HUES64 (cell line): ENCODE results near the gene ETV6.
A peak's percentile ranks its signal among the peaks of the same experiment; 100 is the strongest.

Source experiments
- H3K27ac ChIP-seq: 2 replicates; pipeline ENCODE4 v1.7.0; 2013; ENCODE audit warnings: low read depth, low read length, inconsistent platforms
- H3K27me3 ChIP-seq: 2 replicates; pipeline ENCODE4 v1.6.1; 2013; ENCODE audit warnings: mild to moderate bottlenecking, low read length; ENCODE audit not compliant: insufficient read depth
- H3K36me3 ChIP-seq: 2 replicates; pipeline ENCODE4 v1.6.1; 2013; ENCODE audit warnings: mild to moderate bottlenecking, low read length; ENCODE audit not compliant: insufficient read depth
- H3K4me1 ChIP-seq: 2 replicates; pipeline ENCODE4 v1.6.1; 2013; ENCODE audit warnings: mild to moderate bottlenecking, low read length, moderate library complexity; ENCODE audit not compliant: insufficient read depth
- H3K4me3 ChIP-seq: 2 replicates; pipeline ENCODE4 v1.5.1; 2013; ENCODE audit warnings: mild to moderate bottlenecking, low read length, moderate library complexity
- H3K9ac ChIP-seq: 2 replicates; pipeline ENCODE4 v1.6.1; 2013; ENCODE audit warnings: mild to moderate bottlenecking, low read depth, low read length
- H3K9me3 ChIP-seq: 2 replicates; pipeline ENCODE4 v1.6.1; 2013; ENCODE audit warnings: low read depth, low read length; ENCODE audit not compliant: insufficient read depth
- WGBS: fragments of 150-250, 120-280 bp; methylation state at CpG from one replicate; pipeline ENCODE4 v1.1.7; 2013; ENCODE audit warnings: missing lambda C conversion rate; 5-methylcytosine and 5-hydroxymethylcytosine counted together

Gene ETV6

GRCh38 chr12:11868027-11868426, 218.6 kb downstream of the ETV6 start:
- WGBS = 100% methylated on average over 1 of the region's 1 CpG
- peaks cover 15% of the 10 kb centered on the region; the same call in 1 of the 2 replicates for H3K36me3 ChIP-seq
- H3K9ac ChIP-seq = no peak overlapping the region
- H3K4me1 ChIP-seq = peaks cover 3% of the 10 kb centered on the region; the same call in 1 of the 2 replicates
- H3K27me3 ChIP-seq = no peaks in the 10 kb centered on the region
- H3K27ac ChIP-seq = no peak overlapping the region
- H3K4me3 ChIP-seq = no peak overlapping the region
- H3K9me3 ChIP-seq = peaks cover 7% of the 10 kb centered on the region; the same call in 1 of the 2 replicates

GRCh38 chr12:11869406-11869805, 219.9 kb downstream of the ETV6 start:
- Histone ChIP-seq H3K4me3 (no peak overlapping the region), H3K27me3 (no peaks in the 10 kb centered on the region), H3K9me3 (peaks cover 7% of the 10 kb centered on the region; the same call in 1 of the 2 replicates), H3K36me3 (peaks cover 15% of the 10 kb centered on the region; the same call in 1 of the 2 replicates), H3K4me1 (no peaks in the 10 kb centered on the region), H3K27ac (no peak overlapping the region), H3K9ac (no peak overlapping the region)
- 96% methylated on average over 18 of the region's 18 CpGs for WGBS

GRCh38 chr12:11870041-11870451, 220.6 kb downstream of the ETV6 start:
- Histone ChIP-seq H3K27me3 (no peaks in the 10 kb centered on the region), H3K9me3 (peaks cover 7% of the 10 kb centered on the region; the same call in 1 of the 2 replicates), H3K4me3 (no peak overlapping the region), H3K27ac (no peak overlapping the region), H3K4me1 (no peaks in the 10 kb centered on the region), H3K9ac (no peak overlapping the region), H3K36me3 (peaks cover 15% of the 10 kb centered on the region; the same call in 1 of the 2 replicates)
- 94% methylated on average over 8 of the region's 8 CpGs for WGBS

- H3K27me3 ChIP-seq = no peaks in the 10 kb centered on the region
- no peaks in the 10 kb centered on the region for H3K9me3 ChIP-seq
- H3K27ac ChIP-seq = no peak overlapping the region
- peaks cover 15% of the 10 kb centered on the region; the same call in 1 of the 2 replicates for H3K36me3 ChIP-seq
- WGBS = 89% methylated on average over 4 of the region's 4 CpGs
- H3K4me3 ChIP-seq = no peak overlapping the region
- H3K9ac ChIP-seq = no peak overlapping the region
- peaks cover 9% of the 10 kb centered on the region; the same call in 1 of the 2 replicates for H3K4me1 ChIP-seq
Measured at GRCh38 chr12:11872055-11872454, 222.6 kb downstream of the ETV6 start.

GRCh38 chr12:11875414-11875935, 226.0 kb downstream of the ETV6 start:
- Histone ChIP-seq H3K4me3 (no peak overlapping the region), H3K9ac (no peak overlapping the region), H3K4me1 (peaks cover 33% of the 10 kb centered on the region), H3K27ac (peak overlapping the region; percentile 37; the same call in 1 of the 2 replicates), H3K27me3 (no peaks in the 10 kb centered on the region), H3K9me3 (no peaks in the 10 kb centered on the region), H3K36me3 (peaks cover 5% of the 10 kb centered on the region; the same call in 1 of the 2 replicates)
- 88% methylated on average over 3 of the region's 3 CpGs for WGBS

- H3K27ac ChIP-seq = no peak overlapping the region
- H3K9ac ChIP-seq = no peak overlapping the region
Measured at GRCh38 chr12:11876307-11876706, 226.8 kb downstream of the ETV6 start.

GRCh38 chr12:11877102-11877826, 227.8 kb downstream of the ETV6 start:
- 89% methylated on average over 7 of the region's 7 CpGs for WGBS
- no peaks in the 10 kb centered on the region for H3K36me3 ChIP-seq
- H3K27ac ChIP-seq = peak overlapping the region; percentile 74
- no peak overlapping the region; the same call in 1 of the 2 replicates for H3K9ac ChIP-seq
- H3K9me3 ChIP-seq = no peaks in the 10 kb centered on the region
- peaks cover 33% of the 10 kb centered on the region for H3K4me1 ChIP-seq
- no peak overlapping the region for H3K4me3 ChIP-seq
- no peaks in the 10 kb centered on the region for H3K27me3 ChIP-seq

More at GRCh38 chr12:11876307-11876706, 226.8 kb downstream of the ETV6 start:
- H3K9me3 ChIP-seq = no peaks in the 10 kb centered on the region
- H3K27me3 ChIP-seq = no peaks in the 10 kb centered on the region
- H3K4me3 ChIP-seq = no peak overlapping the region
- no peaks in the 10 kb centered on the region for H3K36me3 ChIP-seq
- H3K4me1 ChIP-seq = peaks cover 33% of the 10 kb centered on the region
- 94% methylated on average over 5 of the region's 5 CpGs for WGBS

GRCh38 chr12:11877869-11878780, 228.7 kb downstream of the ETV6 start:
- no peaks in the 10 kb centered on the region for H3K36me3 ChIP-seq
- no peaks in the 10 kb centered on the region for H3K9me3 ChIP-seq
- no peak overlapping the region for H3K4me3 ChIP-seq
- no peaks in the 10 kb centered on the region for H3K27me3 ChIP-seq
- WGBS = 71% methylated on average over 14 of the region's 14 CpGs
- peak overlapping the region; percentile 38 for H3K9ac ChIP-seq
- peak overlapping the region; percentile 74 for H3K27ac ChIP-seq
- H3K4me1 ChIP-seq = peaks cover 33% of the 10 kb centered on the region

GRCh38 chr12:11879306-11879705, 229.8 kb downstream of the ETV6 start:
- H3K9me3 ChIP-seq = no peaks in the 10 kb centered on the region
- peak overlapping the region; percentile 9; the same call in 1 of the 2 replicates for H3K27ac ChIP-seq
- WGBS = 83% methylated on average over 1 of the region's 4 CpGs
- no peaks in the 10 kb centered on the region for H3K27me3 ChIP-seq
- no peak overlapping the region for H3K4me3 ChIP-seq
- no peak overlapping the region for H3K9ac ChIP-seq
- peaks cover 34% of the 10 kb centered on the region for H3K4me1 ChIP-seq
- no peaks in the 10 kb centered on the region for H3K36me3 ChIP-seq

GRCh38 chr12:11880381-11880780, 230.9 kb downstream of the ETV6 start:
- Histone ChIP-seq H3K36me3 (peaks cover 3% of the 10 kb centered on the region), H3K27me3 (no peaks in the 10 kb centered on the region), H3K4me3 (no peak overlapping the region), H3K27ac (no peak overlapping the region), H3K9me3 (no peaks in the 10 kb centered on the region), H3K9ac (no peak overlapping the region), H3K4me1 (peaks cover 42% of the 10 kb centered on the region)
- WGBS = 96% methylated on average over 7 of the region's 7 CpGs

- Histone ChIP-seq H3K4me3 (no peak overlapping the region), H3K4me1 (peaks cover 46% of the 10 kb centered on the region), H3K27me3 (no peaks in the 10 kb centered on the region), H3K27ac (no peak overlapping the region), H3K9me3 (no peaks in the 10 kb centered on the region), H3K9ac (no peak overlapping the region), H3K36me3 (peaks cover 3% of the 10 kb centered on the region)
- 91% methylated on average over 1 of the region's 2 CpGs for WGBS
Measured at GRCh38 chr12:11881835-11882234, 232.4 kb downstream of the ETV6 start.
